SK-N-SH (cell line): ENCODE results near the gene GALNT4.

Source experiments
- EP300 ChIP-seq, 2 experiments: IDR thresholded peaks; 2 replicates each; pipeline versions ENCODE4 v1.4.0 to v1.6.1; 2012; ENCODE audit warnings: borderline replicate concordance in 1 of 2, low read depth in 1 of 2, low read length in 1 of 2
- TF ChIP-seq, protein P1 (sequence below): fragments of 200-600 bp; sonication (generic); IDR thresholded peaks from 2 replicates; pipeline ENCODE4 v1.6.1; 2017; ENCODE audit warnings: antibody characterized with exemption, mild to moderate bottlenecking, moderate library complexity
- TF ChIP-seq, protein P2 (sequence below): IDR thresholded peaks from 2 replicates; pipeline ENCODE4 v1.4.0; 2012; ENCODE audit warnings: low read depth, borderline replicate concordance
- TF ChIP-seq, protein P3 (sequence below): IDR thresholded peaks from 2 replicates; pipeline ENCODE4 v1.6.1; 2012; ENCODE audit warnings: mild to moderate bottlenecking, low read depth, low read length, moderate library complexity

DNA sequence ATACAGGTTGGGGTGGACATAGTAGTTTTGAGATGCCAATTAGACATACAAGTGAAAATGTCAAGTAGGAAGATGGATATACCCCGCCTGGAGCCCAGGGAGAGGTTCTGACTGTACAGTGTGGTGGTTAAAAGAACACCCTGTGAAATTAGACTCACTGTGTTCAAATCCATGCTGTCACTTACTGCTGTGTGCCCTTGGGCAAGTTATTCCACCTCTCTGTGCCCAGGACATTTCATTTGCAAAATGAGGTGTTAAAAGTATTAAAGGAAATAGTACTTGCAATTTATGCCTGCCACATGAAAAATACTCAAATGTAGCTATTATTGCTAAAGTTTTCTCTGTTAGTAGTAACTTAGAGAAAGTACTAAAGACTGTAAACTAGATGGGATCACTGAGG, 18.5 kb downstream of the GALNT4 start:
- no peak for TF ChIP-seq EP300 (IDR thresholded peaks at IDR 0.05; ENCODE audit: borderline replicate concordance in 1 of 2, low read depth in 1 of 2, low read length in 1 of 2)
- TF ChIP-seq, protein P1, sequence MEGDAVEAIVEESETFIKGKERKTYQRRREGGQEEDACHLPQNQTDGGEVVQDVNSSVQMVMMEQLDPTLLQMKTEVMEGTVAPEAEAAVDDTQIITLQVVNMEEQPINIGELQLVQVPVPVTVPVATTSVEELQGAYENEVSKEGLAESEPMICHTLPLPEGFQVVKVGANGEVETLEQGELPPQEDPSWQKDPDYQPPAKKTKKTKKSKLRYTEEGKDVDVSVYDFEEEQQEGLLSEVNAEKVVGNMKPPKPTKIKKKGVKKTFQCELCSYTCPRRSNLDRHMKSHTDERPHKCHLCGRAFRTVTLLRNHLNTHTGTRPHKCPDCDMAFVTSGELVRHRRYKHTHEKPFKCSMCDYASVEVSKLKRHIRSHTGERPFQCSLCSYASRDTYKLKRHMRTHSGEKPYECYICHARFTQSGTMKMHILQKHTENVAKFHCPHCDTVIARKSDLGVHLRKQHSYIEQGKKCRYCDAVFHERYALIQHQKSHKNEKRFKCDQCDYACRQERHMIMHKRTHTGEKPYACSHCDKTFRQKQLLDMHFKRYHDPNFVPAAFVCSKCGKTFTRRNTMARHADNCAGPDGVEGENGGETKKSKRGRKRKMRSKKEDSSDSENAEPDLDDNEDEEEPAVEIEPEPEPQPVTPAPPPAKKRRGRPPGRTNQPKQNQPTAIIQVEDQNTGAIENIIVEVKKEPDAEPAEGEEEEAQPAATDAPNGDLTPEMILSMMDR, result no peak
- TF ChIP-seq, protein P2, sequence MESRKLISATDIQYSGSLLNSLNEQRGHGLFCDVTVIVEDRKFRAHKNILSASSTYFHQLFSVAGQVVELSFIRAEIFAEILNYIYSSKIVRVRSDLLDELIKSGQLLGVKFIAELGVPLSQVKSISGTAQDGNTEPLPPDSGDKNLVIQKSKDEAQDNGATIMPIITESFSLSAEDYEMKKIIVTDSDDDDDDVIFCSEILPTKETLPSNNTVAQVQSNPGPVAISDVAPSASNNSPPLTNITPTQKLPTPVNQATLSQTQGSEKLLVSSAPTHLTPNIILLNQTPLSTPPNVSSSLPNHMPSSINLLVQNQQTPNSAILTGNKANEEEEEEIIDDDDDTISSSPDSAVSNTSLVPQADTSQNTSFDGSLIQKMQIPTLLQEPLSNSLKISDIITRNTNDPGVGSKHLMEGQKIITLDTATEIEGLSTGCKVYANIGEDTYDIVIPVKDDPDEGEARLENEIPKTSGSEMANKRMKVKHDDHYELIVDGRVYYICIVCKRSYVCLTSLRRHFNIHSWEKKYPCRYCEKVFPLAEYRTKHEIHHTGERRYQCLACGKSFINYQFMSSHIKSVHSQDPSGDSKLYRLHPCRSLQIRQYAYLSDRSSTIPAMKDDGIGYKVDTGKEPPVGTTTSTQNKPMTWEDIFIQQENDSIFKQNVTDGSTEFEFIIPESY, result no peak
- TF ChIP-seq, protein P3, sequence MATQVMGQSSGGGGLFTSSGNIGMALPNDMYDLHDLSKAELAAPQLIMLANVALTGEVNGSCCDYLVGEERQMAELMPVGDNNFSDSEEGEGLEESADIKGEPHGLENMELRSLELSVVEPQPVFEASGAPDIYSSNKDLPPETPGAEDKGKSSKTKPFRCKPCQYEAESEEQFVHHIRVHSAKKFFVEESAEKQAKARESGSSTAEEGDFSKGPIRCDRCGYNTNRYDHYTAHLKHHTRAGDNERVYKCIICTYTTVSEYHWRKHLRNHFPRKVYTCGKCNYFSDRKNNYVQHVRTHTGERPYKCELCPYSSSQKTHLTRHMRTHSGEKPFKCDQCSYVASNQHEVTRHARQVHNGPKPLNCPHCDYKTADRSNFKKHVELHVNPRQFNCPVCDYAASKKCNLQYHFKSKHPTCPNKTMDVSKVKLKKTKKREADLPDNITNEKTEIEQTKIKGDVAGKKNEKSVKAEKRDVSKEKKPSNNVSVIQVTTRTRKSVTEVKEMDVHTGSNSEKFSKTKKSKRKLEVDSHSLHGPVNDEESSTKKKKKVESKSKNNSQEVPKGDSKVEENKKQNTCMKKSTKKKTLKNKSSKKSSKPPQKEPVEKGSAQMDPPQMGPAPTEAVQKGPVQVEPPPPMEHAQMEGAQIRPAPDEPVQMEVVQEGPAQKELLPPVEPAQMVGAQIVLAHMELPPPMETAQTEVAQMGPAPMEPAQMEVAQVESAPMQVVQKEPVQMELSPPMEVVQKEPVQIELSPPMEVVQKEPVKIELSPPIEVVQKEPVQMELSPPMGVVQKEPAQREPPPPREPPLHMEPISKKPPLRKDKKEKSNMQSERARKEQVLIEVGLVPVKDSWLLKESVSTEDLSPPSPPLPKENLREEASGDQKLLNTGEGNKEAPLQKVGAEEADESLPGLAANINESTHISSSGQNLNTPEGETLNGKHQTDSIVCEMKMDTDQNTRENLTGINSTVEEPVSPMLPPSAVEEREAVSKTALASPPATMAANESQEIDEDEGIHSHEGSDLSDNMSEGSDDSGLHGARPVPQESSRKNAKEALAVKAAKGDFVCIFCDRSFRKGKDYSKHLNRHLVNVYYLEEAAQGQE, result no peak
